GM18517 (cell line): Measurements from ENCODE around the gene SLC3A2.
"Not testable (repeated sequence)": the region's sequence is repeated elsewhere in the genome, so short reads cannot be mapped to it uniquely, and the experiment has no call there.

ENCODE experiments used
- ATAC-seq: cut with Tn5 transposase; IDR thresholded peaks from one replicate; pipeline ENCODE4 v1.9.1; 2021; ENCODE audit warnings: mild to moderate bottlenecking, moderate library complexity; ENCODE audit not compliant: unreplicated experiment

Gene SLC3A2

GRCh38 chr11:62880803-62881578 is at the start of gene SLC3A2:
Gene SLC3A2 (plus strand): TSS chr11:62880896. CDS start chr11:62881024, 128 bp downstream.
- peak; percentile 53 for ATAC-seq

GRCh38 chr11:62830904-62831519 is 49.7 kb upstream of the SLC3A2 start:
- ATAC-seq: no peak

GRCh38 chr11:62831520-62832335 is 49.0 kb upstream of the SLC3A2 start, which contains the start of gene STX5:
Gene STX5 (minus strand): TSS chr11:62832051. CDS start chr11:62831243, 808 bp downstream.
- peak; percentile 60 for ATAC-seq

- peak; percentile 8 for ATAC-seq
Measured at GRCh38 chr11:62832336-62833234, 48.1 kb upstream of the SLC3A2 start, which contains the start of gene TEX54. Gene TEX54 (minus strand): TSS chr11:62832841.

- ATAC-seq: no peak
Measured at GRCh38 chr11:62835336-62835735, 45.4 kb upstream of the SLC3A2 start.

GRCh38 chr11:62839050-62839945 is 41.4 kb upstream of the SLC3A2 start, which contains the start of gene WDR74:
Gene WDR74 (minus strand): TSS chr11:62839590. CDS start chr11:62839570, 20 bp downstream.
- peak; percentile 40 for ATAC-seq

GRCh38 chr11:62840721-62841360 is 39.9 kb upstream of the SLC3A2 start:
- ATAC-seq: not testable (repeated sequence)

- ATAC-seq: peak; percentile 57
Measured at GRCh38 chr11:62841361-62842170, 39.1 kb upstream of the SLC3A2 start.

GRCh38 chr11:62842171-62842741 is 38.4 kb upstream of the SLC3A2 start:
- no peak for ATAC-seq

GRCh38 chr11:62842891-62843290 is 37.8 kb upstream of the SLC3A2 start:
- ATAC-seq: not testable (repeated sequence)

- no peak for ATAC-seq
Measured at GRCh38 chr11:62843466-62843865, 37.2 kb upstream of the SLC3A2 start.

GRCh38 chr11:62844154-62844553 is 36.5 kb upstream of the SLC3A2 start:
- ATAC-seq: no peak

GRCh38 chr11:62846177-62846576 is 34.5 kb upstream of the SLC3A2 start:
- no peak for ATAC-seq

GRCh38 chr11:62847767-62848314 is 32.9 kb upstream of the SLC3A2 start:
- ATAC-seq: no peak

- ATAC-seq: no peak
Measured at GRCh38 chr11:62850911-62851806, 29.5 kb upstream of the SLC3A2 start.
